Stimulated activated CD8-positive, alpha-beta memory T cell treated with anti-CD3 and anti-CD28 coated beads, Interleukin-4, amount 100 ng/mL, for 1 hour (primary cell): Measurements from ENCODE around the gene IFT172.
"Not testable (repeated sequence)": the region's sequence is repeated elsewhere in the genome, so short reads cannot be mapped to it uniquely, and the experiment has no call there.

Experiments used
- DNase-seq, 2 donors: peaks; one replicate each; pipeline ENCODE4 v3.0.0-alpha.2; 2020; ENCODE audit warnings: low read depth in 2 of 2, low spot score in 1 of 2

IFT172 gene

GRCh38 chr2:27427863-27428212, 61.7 kb downstream of the IFT172 start:
- no peak for DNase-seq

GRCh38 chr2:27425039-27425438, 64.5 kb downstream of the IFT172 start:
- DNase-seq = not testable (repeated sequence)

GRCh38 chr2:27422958-27423357, 66.6 kb downstream of the IFT172 start:
- no peak for DNase-seq

- no peak for DNase-seq
Observed at GRCh38 chr2:27421660-27422250, 67.8 kb downstream of the IFT172 start.

- DNase-seq = no peak
Observed at GRCh38 chr2:27420996-27421395, 68.5 kb downstream of the IFT172 start.

DNA sequence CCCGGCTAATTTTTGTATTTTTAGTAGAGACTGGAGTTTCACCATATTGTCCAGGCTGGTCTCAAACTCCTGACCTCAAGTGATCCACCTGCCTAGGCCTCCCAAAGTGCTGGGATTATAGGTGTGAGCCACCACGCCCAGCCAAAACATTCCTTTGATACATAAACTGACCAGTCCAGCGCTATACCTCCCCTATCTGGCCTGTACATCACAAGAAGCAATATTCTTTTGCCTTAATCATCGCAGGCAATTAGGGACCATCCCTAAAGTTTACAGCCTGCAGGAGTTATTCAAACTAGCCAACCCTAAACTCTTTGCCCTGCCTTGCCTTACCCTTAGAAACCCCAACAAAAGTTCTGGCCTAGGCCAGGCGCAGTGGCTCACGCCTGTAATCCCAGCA, 73.4 kb downstream of the IFT172 start:
- no peak for DNase-seq

DNA sequence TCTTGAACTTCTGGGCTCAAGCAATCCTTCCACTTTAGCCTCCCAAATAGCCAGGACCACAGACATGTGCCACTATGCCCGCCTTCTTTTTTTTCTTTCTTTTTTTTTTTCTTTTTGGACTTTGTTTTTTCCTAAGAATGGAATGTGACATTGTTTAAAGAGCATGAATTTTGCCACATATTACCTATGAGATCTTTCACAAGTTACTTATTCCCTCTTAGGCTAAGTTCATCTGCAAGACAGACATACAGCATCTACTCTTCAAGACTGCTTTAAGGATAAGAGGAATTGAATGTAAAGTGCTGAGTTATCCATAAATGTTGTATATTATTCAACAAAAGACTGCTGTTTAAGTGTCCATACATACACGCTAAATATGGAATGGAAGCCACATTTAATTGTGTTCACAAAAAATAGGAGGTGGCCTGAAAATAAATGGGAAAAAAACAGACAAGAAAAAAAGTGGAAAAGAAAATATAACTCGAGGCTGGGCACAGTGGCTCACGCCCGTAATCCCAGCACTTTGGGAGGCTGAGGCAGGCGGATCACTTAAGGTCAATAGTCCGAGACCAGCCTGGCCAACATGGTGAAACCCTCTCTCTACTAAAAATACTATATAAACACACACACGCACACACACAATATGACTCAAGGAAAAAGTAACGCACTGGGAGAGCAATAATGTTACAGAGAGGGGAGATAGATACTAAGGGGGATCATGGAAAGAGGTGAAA, 77.0 kb downstream of the IFT172 start:
- DNase-seq = no peak

DNA sequence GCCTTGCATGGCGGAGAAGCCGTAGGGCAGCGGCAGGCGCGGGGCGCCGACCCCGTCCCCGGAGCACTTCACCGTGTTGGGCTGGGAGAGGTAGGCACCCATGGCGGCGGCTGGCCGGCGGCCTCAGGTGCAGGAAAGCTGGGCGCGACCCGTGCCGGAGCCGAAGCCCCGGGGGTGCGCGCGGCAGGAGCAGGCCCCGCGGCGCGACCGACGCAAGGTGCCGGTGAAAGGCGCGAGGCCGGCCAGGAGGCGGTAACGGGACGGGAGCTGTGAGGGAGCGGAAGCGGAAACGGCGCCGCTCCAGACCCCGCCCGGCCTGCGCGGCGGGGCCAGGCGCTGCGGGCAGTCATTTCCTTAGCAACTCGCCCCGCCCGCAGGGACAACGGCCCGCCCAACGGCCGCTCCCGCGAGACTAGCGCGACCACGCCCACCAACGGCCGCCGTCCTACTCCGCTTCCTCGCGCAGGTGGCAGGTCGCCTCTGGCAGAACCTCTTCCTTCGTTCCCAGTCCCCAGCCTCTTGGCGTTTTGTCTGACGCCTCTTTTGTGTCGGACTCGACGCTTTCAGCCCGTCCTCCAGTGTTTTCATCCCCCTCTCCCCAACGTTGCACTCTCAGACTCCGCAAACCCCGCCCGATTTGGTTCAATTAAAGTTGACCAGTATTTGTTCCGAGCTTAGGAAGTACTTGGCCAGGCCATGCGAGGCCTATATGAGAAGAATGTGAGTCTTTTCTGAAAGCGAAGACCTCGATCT, 80.0 kb downstream of the IFT172 start, which contains the start of gene PPM1G:
Gene PPM1G, minus strand, starts transcription at position 271 of the 753 bp plus-strand sequence. Its CDS starts 169 bp downstream, at position 102.
- DNase-seq = peak; percentile 94

DNA sequence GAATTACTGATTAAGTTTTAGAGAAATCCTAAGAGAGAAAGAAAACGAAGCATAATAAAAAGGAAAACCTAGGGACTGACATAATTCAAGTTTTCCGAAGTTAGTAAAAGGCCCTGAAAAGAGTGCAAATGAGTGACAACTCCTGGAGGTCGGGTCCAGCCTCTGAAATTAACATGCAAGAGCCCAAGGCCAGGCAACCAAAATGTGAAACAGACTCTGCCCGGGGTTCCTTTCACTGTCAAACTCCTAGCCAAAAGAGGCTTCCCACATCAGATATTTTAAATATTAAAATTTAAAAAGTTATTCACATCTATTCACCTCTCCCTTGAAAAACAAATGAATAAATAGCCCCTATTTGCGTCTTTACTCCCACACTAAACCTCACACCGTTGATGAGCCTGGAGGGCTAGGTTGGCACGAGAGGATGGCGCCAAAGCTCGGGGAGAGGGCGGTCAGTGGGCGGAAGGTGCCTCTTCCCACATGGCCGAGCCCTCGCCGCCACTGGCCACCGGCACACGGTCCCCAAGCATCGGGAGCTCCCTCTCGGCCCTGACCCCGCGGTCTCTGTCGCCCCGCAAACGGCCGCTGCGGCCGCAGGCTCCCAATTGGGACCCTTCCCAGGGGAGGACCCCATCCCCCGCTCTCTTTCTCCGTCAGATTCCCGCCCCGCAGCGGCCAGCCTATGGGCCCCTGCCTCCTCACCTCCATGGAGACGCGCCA, 80.8 kb downstream of the IFT172 start:
- DNase-seq = no peak

- DNase-seq = no peak
Observed at GRCh38 chr2:27407798-27408491, 81.6 kb downstream of the IFT172 start.

DNA sequence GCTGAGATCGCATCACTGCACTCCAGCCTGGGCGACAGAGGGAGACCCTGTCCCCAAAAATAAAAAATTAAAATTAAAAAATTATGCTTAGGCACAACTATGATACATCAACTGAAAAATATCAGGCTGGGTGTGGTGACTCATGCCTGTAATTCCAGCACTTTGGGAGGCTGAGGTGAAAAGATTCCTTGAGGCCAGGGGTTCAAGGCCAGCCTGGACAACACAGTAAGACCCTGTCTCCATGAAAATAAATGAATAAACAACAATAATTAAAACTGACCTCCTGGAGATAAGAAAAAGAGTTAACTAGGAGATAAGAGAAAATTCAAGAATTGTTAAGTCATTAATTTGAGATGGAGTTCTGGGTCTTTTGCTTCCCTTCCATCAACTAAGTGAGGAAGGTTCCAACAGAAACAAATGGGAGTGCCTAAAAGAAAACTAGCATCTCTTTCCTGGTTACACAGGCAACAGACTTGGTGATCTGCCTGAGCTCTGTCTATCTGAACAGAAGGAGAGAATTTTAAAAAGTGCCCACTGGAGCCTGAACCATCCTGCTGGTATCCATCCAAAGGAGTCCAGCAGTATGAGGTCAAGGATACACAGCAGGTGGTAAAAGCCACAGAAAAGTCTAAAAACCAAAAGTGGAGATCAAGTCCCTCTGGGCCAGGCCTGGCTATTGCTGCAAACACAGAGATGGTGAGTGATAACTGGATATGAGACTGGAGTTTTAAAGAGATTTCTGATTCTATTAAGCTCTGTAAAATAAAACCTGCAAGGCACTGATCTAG, 89.0 kb downstream of the IFT172 start:
- DNase-seq = no peak

GRCh38 chr2:27398962-27399361, 90.6 kb downstream of the IFT172 start:
- no peak for DNase-seq
